HG03045 (cell line): Measurements from ENCODE around the gene WFDC1.

Source experiments
- ATAC-seq: cut with Tn5 transposase; IDR thresholded peaks from one replicate; pipeline ENCODE4 v1.9.1; 2021; ENCODE audit warnings: mild to moderate bottlenecking, moderate library complexity; ENCODE audit not compliant: unreplicated experiment

WFDC1 gene

DNA sequence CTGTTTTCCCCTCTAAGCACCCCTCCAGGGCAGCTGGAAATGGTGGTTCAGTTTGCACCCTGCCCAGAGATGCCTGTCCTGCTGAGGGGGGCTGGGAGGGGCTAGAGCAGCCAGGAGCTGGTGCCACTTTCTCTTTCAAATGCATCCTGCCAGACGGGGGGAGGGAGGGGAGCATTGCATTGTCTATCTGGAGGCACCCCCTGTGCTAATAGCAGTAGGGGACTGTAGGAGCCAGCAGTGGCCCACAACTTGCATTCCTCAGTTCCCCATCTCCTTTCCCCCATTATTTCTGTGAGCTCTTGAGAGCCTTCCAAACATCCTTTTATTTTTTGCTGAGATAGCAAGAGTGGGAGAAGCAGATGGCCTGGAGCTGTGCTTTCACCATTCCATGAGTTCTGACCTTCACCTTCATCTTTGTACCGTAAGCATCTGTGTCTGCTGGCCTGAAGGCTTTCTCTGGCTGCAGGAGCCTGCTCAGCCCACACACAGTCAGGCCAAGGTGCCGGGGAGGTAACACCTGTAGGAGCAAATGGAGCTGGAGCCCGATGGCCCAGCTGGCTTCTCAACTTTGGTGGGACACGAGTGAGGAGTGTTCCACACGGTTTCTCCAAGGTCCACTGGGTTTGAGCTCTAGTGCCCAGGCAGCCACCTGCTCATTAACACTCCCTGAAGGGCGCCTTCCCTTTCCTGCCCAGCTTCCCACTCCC lies 5.2 kb downstream of the WFDC1 start:
- no peak for ATAC-seq

DNA sequence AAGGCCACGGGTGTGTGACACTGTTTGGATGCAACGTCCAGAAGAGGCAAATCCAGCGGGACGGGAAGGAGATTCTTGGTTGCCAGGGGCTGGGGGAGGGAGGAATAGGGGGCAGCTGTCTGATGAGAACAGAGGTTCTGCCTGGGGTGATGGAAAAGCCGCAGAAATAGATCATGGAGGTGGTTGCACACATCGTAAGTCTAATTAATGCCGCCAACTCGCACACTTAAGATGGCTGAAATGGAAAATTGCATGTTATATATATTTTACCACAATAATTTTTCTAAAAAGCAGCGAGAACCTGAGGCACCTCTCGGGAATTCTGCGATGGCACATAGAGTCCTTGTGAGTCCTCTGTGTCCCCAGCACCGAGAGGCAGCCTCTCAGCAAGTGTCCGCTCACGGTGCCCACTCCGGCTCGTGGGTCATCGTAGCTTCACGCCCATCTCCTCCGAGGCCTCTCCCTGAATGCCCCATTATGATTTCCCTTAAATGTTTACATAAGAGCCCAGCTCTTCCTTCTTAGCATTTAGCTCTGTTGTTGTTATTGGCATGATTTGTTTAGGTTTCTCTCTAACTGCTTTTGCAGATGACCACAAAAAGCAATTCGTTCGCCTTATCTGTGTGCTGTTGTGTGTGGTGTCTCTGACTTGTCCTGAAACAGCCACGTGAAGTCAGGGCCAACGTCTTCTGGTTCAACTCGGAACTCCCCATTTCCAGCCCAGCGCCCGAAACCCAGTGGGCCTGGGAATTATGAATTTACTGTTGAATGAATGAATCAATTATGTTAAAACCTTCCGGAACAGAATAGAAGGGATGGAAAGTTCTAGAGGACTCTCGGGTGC lies 7.7 kb downstream of the WFDC1 start:
- ATAC-seq = no peak

DNA sequence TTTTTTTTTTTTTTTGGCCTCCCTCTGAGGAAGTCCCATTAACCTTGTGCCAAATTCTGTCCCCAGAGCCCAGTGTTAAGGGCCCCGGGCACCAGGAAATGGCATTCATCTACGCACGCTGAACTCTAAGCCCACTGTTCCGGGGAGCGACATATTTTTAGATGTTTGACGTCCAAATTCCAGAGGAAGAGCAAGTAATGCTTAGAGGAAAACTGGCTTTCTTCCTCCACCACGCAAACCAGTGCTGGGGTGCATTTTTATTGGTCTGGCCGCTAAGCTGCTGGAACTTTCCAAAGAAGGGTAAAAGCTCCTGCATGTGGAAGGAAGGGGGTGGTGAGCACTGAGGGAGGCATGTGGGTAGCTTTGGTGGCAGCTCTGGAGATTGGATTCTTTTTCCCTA lies 8.3 kb downstream of the WFDC1 start:
- no peak for ATAC-seq

DNA sequence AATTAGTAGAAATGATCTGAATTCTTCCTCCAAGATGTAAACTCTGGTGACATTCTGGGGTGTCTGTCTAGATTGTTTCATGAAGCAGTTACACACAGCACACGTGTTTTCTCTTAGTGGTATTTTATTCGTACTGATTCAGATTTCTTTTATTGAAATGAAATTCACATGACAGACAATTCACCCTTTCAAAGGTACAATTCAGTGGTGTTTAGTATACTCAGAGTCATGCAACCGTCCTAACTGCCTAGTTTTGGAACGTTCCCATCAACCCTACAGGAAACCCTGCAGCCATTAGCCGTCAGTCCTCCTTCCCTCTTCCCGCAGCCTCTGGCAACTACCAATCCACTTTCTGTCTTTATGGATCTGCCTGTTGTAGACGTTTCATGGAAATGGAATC lies 8.8 kb downstream of the WFDC1 start:
- ATAC-seq = no peak

DNA sequence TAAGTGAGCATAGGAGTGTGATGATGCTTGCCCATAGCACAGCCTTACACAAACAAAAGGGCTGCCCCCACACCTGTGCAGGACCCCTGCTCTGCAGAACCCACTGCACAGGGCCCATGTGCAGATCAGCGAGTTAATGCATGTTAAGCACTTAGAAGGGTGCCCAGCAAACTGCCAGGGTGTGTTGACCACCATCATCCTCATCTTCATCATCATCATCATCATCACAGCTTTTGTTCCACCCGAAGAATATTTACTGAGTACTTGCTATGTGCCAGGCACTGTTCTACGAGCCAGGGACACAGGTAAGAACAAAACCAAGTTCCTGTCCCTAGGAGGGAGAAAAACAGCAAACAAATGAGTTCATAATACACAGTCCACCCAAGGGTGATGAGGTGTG lies 11.9 kb downstream of the WFDC1 start:
- ATAC-seq = no peak

DNA sequence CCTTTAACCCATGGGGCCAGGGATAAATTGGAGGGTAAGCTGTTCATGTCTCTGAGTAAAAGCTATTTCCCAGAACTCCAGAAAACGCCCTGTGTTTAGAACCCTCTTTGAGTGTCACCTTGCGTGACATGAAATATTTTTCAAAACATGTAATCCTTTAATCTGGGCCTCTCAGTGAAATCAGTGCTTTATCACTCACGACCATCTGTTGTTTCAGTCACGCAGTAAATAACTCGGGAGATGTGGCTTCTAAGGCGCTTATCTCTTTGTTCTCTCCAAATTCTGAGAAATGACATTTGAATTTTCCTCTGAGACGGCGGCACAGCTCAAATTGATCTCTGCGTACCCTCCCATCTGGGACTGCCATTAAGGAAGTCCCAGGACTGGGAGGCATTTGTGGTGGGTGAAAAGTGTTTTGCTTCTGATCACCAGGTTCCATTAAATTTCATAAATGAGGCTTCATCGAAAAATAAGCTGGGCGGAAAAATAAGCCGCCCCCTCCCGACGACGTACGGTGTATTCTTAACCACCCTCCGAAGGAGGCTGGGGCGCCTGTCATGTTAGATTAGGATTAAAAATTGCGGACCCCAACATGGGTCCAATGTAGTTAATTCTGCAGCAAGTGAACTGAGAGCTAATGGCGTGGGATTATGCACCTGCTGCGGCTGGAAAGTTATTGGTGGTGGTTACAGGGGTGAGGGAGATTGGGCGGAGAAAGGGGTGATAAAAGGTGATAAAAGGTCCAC lies 12.7 kb downstream of the WFDC1 start:
- ATAC-seq = no peak

DNA sequence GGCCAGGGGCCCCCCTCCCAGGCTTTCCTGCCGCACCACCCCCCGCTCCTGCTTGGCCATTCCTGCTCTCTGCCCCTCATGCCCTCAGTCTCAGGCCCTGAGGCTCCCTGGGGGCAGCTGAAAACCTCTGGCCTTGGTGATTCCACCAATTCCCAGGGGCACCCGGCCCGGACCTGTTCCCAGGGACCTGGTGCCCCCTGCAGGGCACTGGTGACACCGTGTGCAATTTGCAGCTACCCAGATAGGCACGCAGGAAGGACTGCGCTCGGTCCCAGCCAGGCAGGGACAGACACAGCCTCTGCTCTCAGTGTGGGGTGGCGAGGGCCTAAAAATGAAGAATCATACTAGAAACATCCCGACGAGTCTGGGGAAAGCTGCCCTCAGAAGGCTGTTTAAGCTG lies 13.4 kb downstream of the WFDC1 start:
- ATAC-seq = no peak

DNA sequence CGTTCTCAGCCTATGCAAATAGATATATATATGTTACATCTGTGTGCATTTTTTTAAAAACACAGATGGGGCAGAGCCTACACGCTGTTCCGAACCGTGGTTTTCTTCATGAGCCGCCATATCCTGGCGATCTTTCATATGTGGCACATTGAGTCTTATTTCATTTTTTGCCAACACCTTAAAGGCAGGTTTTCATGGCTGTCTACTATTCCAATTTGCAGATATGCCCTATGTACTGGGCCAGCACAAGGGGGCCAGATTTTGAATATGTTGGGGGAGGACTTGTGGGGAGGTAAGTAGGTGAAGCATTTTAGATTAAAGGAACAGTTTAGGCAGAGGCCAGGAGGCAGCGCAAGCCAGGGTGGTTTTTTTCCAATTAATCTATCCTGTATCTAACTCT lies 16.0 kb downstream of the WFDC1 start:
- ATAC-seq = no peak

DNA sequence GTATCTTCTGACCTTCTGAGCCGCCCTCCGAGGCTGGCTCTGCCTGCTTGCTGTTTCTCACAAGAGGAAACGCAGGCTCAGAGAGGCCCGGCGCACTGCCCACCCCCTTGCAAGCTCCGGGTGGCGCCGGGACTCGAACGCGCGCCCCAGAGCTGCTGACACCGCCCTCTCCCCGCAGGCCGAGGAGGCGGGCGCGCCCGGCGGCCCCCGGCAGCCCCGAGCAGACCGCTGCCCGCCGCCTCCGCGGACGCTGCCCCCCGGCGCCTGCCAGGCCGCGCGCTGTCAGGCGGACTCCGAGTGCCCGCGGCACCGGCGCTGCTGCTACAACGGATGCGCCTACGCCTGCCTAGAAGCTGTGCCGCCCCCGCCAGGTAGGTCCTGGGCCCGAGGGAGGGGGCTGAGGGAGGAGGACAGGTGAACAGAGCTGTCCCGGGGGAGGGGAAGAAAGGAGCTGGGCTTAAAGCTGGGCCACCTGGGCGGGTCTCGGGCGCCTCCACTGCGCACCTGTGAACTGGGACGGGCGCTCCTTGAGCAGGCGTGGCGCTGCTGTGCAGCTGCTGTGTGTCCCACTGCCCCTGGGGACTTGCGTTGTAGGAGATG lies 18.2 kb downstream of the WFDC1 start:
- ATAC-seq = no peak

DNA sequence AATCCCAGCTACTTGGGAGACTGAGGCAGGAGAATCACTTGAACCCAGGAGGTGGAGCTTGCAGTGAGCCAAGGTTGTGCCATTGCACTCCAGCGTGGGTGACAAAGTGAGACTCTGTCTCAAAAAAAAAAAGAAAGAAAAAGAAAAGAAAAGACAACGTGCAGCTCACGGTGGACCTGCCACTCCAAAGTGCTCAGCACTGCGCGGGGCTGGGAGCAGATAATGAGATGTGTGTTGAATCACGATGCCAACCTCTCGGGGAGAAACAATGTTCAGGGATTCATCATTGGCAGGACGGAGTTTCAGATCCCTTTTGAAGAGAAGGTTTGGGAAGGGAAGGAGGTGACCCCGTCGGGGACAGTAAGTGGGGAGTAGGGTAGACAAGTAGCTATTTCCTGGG lies 19.2 kb downstream of the WFDC1 start:
- ATAC-seq = no peak

DNA sequence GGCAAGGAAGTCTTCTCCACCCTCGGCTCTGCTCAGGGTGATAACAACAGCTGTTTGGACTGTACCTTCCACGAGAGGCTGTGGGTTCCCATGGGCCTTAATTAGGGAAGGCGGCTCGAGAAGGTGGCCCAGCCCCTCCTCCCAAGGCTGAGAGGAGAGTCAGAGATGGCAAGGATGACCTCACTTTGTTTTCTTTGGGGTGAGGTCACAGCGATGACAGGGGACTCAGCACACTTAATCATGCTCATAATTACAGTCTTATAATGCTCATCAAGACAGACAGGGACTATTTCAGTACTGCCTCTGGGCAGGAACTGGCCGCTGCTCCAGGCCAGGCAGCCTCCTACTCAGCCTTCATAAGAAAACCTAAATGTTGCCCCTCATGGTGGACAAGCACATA lies 19.7 kb downstream of the WFDC1 start:
- no peak for ATAC-seq

DNA sequence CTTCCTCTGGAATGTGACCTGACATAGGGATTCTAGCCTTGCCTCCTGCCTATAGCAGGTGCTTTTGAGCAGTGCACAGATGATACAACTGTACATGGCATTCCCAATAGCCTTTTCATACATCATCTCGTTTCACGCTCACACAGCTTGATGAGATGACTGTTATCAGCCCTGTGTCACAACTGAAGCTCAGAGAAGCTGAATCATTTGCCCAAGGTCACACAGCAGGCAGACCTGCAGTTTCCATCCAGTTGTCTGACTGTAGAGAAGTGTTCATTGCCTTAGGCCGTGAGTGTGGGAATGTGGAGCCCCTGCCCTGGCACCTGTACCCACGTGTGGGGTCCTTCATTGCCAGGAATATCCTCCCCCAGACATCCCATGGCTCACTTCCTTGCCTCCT lies 20.1 kb downstream of the WFDC1 start:
- no peak for ATAC-seq

DNA sequence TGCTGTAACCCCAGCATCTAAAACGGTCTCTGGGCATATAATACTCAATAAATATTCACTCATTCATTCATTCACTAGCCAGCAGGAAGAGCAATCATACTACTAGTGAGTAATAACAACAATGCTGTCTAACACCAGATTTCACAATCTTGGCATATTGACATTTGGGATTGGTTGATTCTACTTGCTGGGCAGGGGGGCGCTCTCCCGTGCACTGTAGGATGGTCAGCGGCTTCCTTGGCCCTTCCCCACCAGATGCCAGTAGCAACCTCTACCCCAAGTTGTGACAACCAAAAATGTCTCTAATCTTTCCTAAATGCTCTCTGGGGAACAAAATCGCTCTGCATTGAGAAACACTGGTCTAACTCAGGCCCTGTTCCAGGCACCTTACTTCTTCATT lies 20.7 kb downstream of the WFDC1 start:
- ATAC-seq = no peak

DNA sequence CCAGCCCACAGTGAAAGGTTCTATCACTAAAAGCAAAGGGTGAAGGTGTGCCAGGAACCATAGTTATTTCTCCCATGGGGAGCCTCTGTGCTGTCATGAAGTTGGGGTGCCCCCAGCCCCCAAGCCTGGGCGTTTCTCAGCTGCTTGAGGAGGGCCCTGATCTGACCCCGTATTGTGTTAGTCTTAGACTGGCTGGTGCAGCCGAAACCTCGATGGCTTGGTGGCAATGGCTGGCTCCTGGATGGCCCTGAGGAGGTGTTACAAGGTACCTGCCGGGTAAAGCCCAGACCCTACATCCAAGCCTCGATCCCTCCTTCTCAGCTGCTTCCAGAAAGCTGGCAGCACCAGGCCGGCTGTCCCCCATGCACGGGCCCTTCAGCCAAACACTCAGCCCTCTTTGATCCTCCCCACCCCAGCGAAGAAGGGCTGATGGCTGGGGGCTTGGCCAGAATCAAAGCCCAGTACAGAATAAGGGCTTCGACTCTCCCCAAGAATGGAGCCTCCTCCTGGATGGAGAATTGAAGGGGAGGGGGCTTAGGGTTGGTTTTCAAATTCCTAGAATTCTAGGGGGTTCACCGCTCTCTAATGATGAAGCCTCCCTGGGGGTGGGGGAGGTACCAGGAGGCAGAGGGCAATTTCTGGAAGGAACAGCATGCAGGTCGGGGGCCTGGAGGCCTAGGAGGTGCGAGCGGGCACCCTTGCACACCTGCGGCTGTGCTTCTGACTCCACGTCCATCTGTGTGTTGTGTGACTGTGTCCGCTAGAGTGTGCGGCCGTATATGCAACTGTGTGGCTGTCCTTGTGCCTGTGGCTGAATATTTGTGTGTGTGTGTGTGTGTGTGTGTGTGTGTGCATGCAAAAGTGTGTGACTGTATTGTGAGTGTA lies 23.7 kb downstream of the WFDC1 start:
- ATAC-seq = no peak

DNA sequence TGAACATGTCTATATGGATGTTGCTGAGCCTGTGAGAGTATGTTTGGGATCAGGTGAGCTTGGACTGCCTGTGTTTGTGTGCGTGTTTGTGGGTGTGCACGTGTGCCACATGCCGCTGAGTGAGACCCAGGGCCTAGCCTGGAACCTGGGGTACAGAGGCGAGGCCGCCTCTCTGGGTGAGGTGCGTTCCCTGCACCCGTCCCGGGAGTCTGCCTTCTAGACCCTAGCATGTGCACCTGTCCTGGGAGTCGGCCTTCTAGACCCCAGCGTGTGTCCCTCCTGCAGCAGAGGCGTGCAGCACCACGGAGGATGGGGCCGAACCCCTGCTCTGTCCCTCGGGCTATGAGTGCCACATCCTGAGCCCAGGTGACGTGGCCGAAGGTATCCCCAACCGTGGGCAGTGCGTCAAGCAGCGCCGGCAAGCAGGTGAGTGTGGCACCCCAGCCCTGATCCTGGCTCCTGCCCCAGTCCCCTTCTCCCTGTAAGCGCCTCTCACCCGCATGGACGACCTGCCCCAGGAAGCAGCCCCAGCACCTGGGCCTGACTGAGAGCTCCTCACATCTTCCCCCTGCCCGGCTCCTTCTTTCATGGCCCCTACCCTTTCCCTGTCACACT lies 24.6 kb downstream of the WFDC1 start:
- no peak for ATAC-seq

DNA sequence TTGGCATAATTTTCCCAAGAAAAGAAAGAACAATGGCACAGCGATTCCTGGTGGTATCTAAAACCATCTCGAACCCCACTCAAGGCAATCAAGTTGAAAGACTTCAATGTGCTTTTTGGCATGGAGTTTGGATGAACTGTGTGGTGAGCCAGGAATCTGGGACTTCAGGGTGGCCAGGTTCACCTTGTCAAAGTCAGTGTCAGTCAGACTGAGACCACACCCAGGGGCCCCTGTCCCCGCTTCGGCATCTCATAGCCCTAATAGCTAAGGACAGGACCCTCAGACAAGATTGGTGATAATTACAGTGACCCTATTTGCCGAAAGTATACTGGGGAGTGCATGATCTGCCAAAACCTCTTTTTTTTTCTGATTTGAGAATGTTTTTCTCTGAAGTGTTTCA lies 25.8 kb downstream of the WFDC1 start:
- no peak for ATAC-seq

DNA sequence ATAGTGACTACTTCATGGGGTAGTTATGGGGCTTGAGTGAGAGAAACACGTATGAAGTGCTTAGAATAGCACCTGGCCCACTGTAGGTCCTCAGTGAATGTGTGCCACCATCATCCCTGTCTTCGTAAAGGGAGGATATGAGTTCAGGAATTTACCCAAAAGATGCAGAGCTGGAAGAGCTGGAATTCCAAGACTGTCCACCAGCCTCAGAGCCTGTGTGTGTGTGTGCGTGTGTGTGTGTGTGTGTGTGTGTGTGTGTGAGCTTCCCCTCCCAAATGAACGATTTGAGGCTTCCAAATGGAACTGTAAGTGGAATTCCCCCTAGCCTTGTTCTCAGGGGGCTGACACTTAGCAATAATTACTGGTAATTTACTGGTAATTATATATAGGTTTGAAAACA lies 27.3 kb downstream of the WFDC1 start:
- no peak for ATAC-seq

DNA sequence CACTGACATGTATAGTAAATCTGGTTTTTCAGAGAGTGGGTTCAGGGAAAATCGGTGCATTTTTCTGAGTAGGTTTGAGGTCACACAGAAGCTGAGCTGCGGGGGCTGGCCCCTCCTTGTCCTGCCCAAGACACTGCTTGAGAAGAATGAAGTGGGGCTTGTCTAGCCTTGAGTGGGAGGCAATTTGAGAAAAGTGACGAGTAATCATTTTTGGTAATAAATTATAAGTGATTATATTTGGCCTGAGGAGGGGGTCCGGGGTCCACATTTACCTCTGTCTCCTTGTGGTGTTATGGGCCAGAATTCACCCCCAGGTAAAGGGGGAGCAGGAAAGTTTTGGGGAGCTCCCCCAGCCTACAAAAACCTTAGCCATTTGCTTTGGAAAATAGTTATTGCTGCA lies 28.1 kb downstream of the WFDC1 start:
- no peak for ATAC-seq

DNA sequence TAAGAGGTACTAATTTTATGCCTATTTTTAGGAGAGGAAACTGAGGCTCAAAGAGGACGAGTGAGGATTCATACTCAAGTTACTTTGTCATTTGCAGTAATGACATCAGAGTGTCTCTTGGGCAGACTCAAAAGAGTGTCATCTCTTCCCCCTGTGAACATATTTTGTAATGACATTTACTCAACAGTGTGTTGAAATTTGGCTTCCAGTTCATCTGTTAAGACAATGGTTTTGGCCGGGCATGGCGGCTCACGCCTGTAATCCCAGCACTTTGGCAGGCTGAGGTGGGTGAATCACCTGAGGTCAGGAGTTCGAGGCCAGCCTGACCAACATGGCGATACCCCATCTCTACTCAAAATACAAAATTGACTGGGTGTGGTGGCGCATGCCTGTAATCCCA lies 28.9 kb downstream of the WFDC1 start:
- no peak for ATAC-seq
